IMR-90 (cell line): Measurements from ENCODE around the gene TBX4. TPM values are rescaled to one million over a fixed set of nuclear protein-coding genes. Genes with fewer than 3 reads are reported as not detected.

Experiments
- ATAC-seq: fragments of 200-7000 bp; cut with Tn5 transposase; 2 replicates; pipeline ENCODE4 v1.9.1; 2020; ENCODE audit warnings: low read depth, mild to moderate bottlenecking, moderate library complexity
- BruUV-seq: library from RNA; stranded (reverse); fragments of 400-500 nt; replicated peaks from 2 replicates; lab custom pipeline; 2021; lab: Mats Ljungman, UMichigan
- CTCF ChIA-PET: fragments of 300-600 bp; formaldehyde crosslinking; extraction: SDS; loops from one replicate; lab custom pipeline; 2021; ENCODE audit warnings: antibody characterized with exemption; lab: Yijun Ruan, JAX
- POLR2A ChIA-PET: fragments of 300-600 bp; sonication (Branson Sonifier 250); formaldehyde crosslinking; loops from one replicate; lab custom pipeline; 2022; ENCODE audit warnings: antibody characterized with exemption; ENCODE audit not compliant: unreplicated experiment; lab: Charles Lee
- DNase-seq: peaks from one replicate; pipeline ENCODE4 v3.0.0; 2013
- H2AFZ ChIP-seq: replicated peaks from 2 replicates; pipeline ENCODE3; 2013; ENCODE audit warnings: low read length, mild to moderate bottlenecking; ENCODE audit not compliant: poor library complexity
- H2AK5ac ChIP-seq: 2 replicates; pipeline ENCODE4 v1.6.1; 2013; ENCODE audit warnings: low read depth, low read length, inconsistent platforms
- H2AK9ac ChIP-seq: replicated peaks from 2 replicates; pipeline ENCODE3; 2013; ENCODE audit warnings: mild to moderate bottlenecking, low read depth, low read length, moderate library complexity; ENCODE audit not compliant: poor library complexity
- H2BK120ac ChIP-seq: 2 replicates; pipeline ENCODE4 v1.6.1; 2013; ENCODE audit warnings: low read depth, low read length, inconsistent platforms
- H2BK15ac ChIP-seq: 3 replicates; pipeline ENCODE4 v1.6.1; 2013; ENCODE audit warnings: low read depth, low read length, inconsistent platforms
- H2BK20ac ChIP-seq: 2 replicates; pipeline ENCODE4 v1.6.1; 2013; ENCODE audit warnings: low read depth, mild to moderate bottlenecking, inconsistent platforms, low read length, moderate library complexity
- H2BK5ac ChIP-seq: 2 replicates; pipeline ENCODE4 v1.6.1; 2013; ENCODE audit warnings: mild to moderate bottlenecking, low read depth, low read length, inconsistent platforms; ENCODE audit not compliant: poor library complexity, severe bottlenecking
- H3K14ac ChIP-seq: replicated peaks from 2 replicates; pipeline ENCODE4 v1.6.1; 2013; ENCODE audit warnings: low read depth, low read length, inconsistent platforms
- H3K18ac ChIP-seq: 2 replicates; pipeline ENCODE4 v1.6.1; 2013; ENCODE audit warnings: low read depth, low read length, control low read depth
- H3K23ac ChIP-seq: 2 replicates; pipeline ENCODE4 v1.6.1; 2013; ENCODE audit warnings: low read depth, low read length, inconsistent platforms
- H3K27ac ChIP-seq: 2 replicates; pipeline ENCODE4 v1.5.1; 2013; ENCODE audit warnings: mild to moderate bottlenecking, control low read depth, low read length; ENCODE audit not compliant: insufficient read depth
- H3K27me3 ChIP-seq: 2 replicates; pipeline ENCODE4 v1.6.1; 2013; ENCODE audit warnings: low read length; ENCODE audit not compliant: control insufficient read depth, insufficient read depth
- H3K36me3 ChIP-seq: 2 replicates; pipeline ENCODE4 v1.6.1; 2013; ENCODE audit warnings: low read length, mixed read lengths; ENCODE audit not compliant: control insufficient read depth, insufficient read depth
- H3K4ac ChIP-seq: 2 replicates; pipeline ENCODE4 v1.6.1; 2013; ENCODE audit warnings: low read depth, low read length, inconsistent platforms
- H3K4me1 ChIP-seq: 2 replicates; pipeline ENCODE4 v1.6.1; 2013; ENCODE audit warnings: low read length, mixed read lengths; ENCODE audit not compliant: control insufficient read depth, insufficient read depth
- H3K4me2 ChIP-seq: 2 replicates; pipeline ENCODE4 v1.6.1; 2013; ENCODE audit warnings: low read depth, mild to moderate bottlenecking, control low read depth, low read length, moderate library complexity
- H3K4me3 ChIP-seq: 2 replicates; pipeline ENCODE4 v1.5.1; 2013; ENCODE audit warnings: low read depth, mild to moderate bottlenecking, control low read depth, low read length, moderate library complexity; ENCODE audit not compliant: insufficient read depth
- H3K56ac ChIP-seq: 2 replicates; pipeline ENCODE4 v1.6.1; 2013; ENCODE audit warnings: low read length, inconsistent platforms; ENCODE audit not compliant: insufficient read depth; ENCODE audit errors: extremely low read depth
- H3K79me1 ChIP-seq, 2 experiments: 2 replicates each; pipeline ENCODE4 v1.6.1; 2013; ENCODE audit warnings: low read length in 2 of 2, inconsistent platforms in 1 of 2, low read depth in 1 of 2
- H3K9ac ChIP-seq: 2 replicates; pipeline ENCODE4 v1.6.1; 2013; ENCODE audit warnings: low read depth, low read length, control low read depth
- H3K9me1 ChIP-seq: 2 replicates; pipeline ENCODE4 v1.6.1; 2013; ENCODE audit warnings: low read length, inconsistent platforms; ENCODE audit not compliant: insufficient read depth
- H3K9me3 ChIP-seq: 2 replicates; pipeline ENCODE4 v1.6.1; 2013; ENCODE audit warnings: low read length; ENCODE audit not compliant: control insufficient read depth, insufficient read depth
- H4K20me1 ChIP-seq: 2 replicates; pipeline ENCODE4 v1.6.1; 2013; ENCODE audit warnings: low read length, inconsistent platforms; ENCODE audit not compliant: insufficient read depth
- H4K5ac ChIP-seq: 2 replicates; pipeline ENCODE4 v1.6.1; 2013; ENCODE audit warnings: mild to moderate bottlenecking, low read depth, low read length, control low read depth
- H4K8ac ChIP-seq, 2 experiments: 2 replicates each; pipeline ENCODE4 v1.6.1; 2013; ENCODE audit warnings: low read depth in 2 of 2, low read length in 2 of 2, control low read depth in 1 of 2, inconsistent platforms in 1 of 2
- H4K91ac ChIP-seq: 2 replicates; pipeline ENCODE4 v1.6.1; 2013; ENCODE audit warnings: low read depth, low read length, inconsistent platforms; ENCODE audit not compliant: insufficient read depth
- BHLHE40 ChIP-seq: fragments of 150-350 bp; IDR thresholded peaks from 2 replicates; pipeline ENCODE4 v1.6.1; 2016; ENCODE audit warnings: mild to moderate bottlenecking, low read depth, low read length
- CEBPB ChIP-seq: IDR thresholded peaks from 2 replicates; pipeline ENCODE4 v1.6.1; 2012; ENCODE audit warnings: low read depth, low read length, improper control_type of control experiment
- FOS ChIP-seq: fragments of 150-350 bp; IDR thresholded peaks from 2 replicates; pipeline ENCODE4 v1.6.1; 2016; ENCODE audit warnings: low read depth, low read length
- MAZ ChIP-seq: IDR thresholded peaks from 2 replicates; pipeline ENCODE4 v1.6.1; 2012; ENCODE audit warnings: low read depth, mild to moderate bottlenecking, low read length, improper control_type of control experiment, moderate library complexity, borderline replicate concordance
- NFE2L2 ChIP-seq: fragments of 150-350 bp; IDR thresholded peaks from 2 replicates; pipeline ENCODE4 v1.6.1; 2016; ENCODE audit warnings: low read depth, mild to moderate bottlenecking, low read length
- POLR2A ChIP-seq: IDR thresholded peaks from 2 replicates; pipeline ENCODE4 v1.6.1; 2012; ENCODE audit warnings: mild to moderate bottlenecking, low read depth, low read length
- RAD21 ChIP-seq: IDR thresholded peaks from 2 replicates; pipeline ENCODE4 v1.6.1; 2012; ENCODE audit warnings: low read length, improper control_type of control experiment
- RCOR1 ChIP-seq: IDR thresholded peaks from 2 replicates; pipeline ENCODE4 v1.6.1; 2012; ENCODE audit warnings: mild to moderate bottlenecking, low read length, improper control_type of control experiment; ENCODE audit not compliant: insufficient replicate concordance
- SMC3 ChIP-seq: fragments of 150-350 bp; IDR thresholded peaks from 2 replicates; pipeline ENCODE4 v1.6.1; 2016; ENCODE audit warnings: low read depth, mild to moderate bottlenecking, antibody characterized with exemption, low read length, moderate library complexity
- WGBS, 2 experiments: methylation state at CpG; one replicate each; pipeline versions ENCODE4 v1.1.5 to v1.1.7; 2013; ENCODE audit warnings: missing lambda C conversion rate in 2 of 2; ENCODE audit not compliant: insufficient read length in 1 of 2; ENCODE audit errors: extremely low coverage in 2 of 2; 5-methylcytosine and 5-hydroxymethylcytosine counted together
- dilution Hi-C: fragments of 300-500 bp; cut with HindIII; formaldehyde crosslinking; loops from one replicate; pipeline ENCODE4 v1.14.3; 2018; ENCODE audit warnings: low sequenced_read_pairs; ENCODE audit not compliant: unreplicated experiment
- in situ Hi-C: fragments of 300-500 bp; cut with MboI; formaldehyde crosslinking; loops from 3 replicates; pipeline ENCODE4 v1.14.3; 2019; ENCODE audit warnings: low sequenced_read_pairs, inconsistent platforms, mixed read lengths
- intact Hi-C: fragments of 100-400 bp; cut with micrococcal nuclease; formaldehyde crosslinking; loops from 2 replicates; pipeline ENCODE4 v1.10.0; 2022
- polyA plus RNA-seq, 3 experiments: library from polyadenylated mRNA; depleted of rRNA; stranded (reverse); fragments of >200 nt; gene quantifications; 2 replicates each; pipeline ENCODE4 v1.2.3, GENCODE V29; 2012; ENCODE audit warnings: low replicate concordance in 1 of 3
- total RNA-seq: library from RNA; depleted of rRNA; stranded (reverse); fragments of >200 nt; gene quantifications from 2 replicates; pipeline ENCODE4 v1.2.3, GENCODE V29; 2012
- TF ChIP-seq, protein P1 (sequence below): fragments of 150-350 bp; IDR thresholded peaks from 2 replicates; pipeline ENCODE4 v1.6.1; 2016; ENCODE audit warnings: low read depth, mild to moderate bottlenecking, low read length, moderate library complexity, borderline replicate concordance

Gene TBX4
- total and polyA plus RNA-seq, 2 of the 4 experiments (the other 2 are of a cell fraction): 0.05 TPM; not detected in 1

DNA sequence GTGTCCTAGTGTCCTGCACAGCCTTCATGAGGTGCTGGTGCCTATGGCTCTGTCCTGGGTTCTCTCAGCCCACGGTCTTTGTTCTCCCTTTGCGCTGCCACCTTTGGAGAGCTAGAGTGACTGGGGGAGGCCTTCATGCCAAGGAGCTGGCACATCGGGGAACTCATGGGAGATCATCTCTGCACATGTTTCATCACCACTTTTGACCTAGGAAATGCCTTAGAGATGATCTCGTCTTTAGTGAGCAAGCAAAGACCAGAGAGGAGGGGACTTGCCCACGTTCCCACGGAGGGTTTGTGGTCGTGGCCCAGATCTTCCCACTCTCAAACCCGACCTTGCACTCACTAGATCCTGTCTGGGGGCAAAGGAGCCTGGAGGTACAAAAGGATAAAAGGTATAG, 23.5 kb downstream of the TBX4 start:
- peak overlapping the region; percentile 38; the same call in 1 of the 3 replicates for H2BK15ac ChIP-seq
- POLR2A ChIA-PET: no interaction called here
- H3K18ac ChIP-seq: peak overlapping the region; percentile 14; the same call in 1 of the 2 replicates
- no peaks in the 10 kb centered on the region for H3K9me3 ChIP-seq
- H2AK5ac ChIP-seq: peak overlapping the region; percentile 35
- H3K27me3 ChIP-seq: peaks cover 3% of the 10 kb centered on the region
- H3K4ac ChIP-seq: peak overlapping the region; percentile 32; the same call in 1 of the 2 replicates
- H3K4me1 ChIP-seq: peaks cover 10% of the 10 kb centered on the region
- no peak overlapping the region for H3K56ac ChIP-seq
- in situ Hi-C loops: no loop called here
- no peak overlapping the region for H3K9ac ChIP-seq
- H4K91ac ChIP-seq: peak overlapping the region; percentile 22; the same call in 1 of the 2 replicates
- H4K8ac ChIP-seq: 0 out of 4 replicates have a peak overlapping the region, but pooled peaks of 1 of the 2 experiments have one; percentile 35
- H3K4me3 ChIP-seq: no peak overlapping the region
- H3K14ac ChIP-seq: no peak overlapping the region
- H3K4me2 ChIP-seq: peak overlapping the region; percentile 15; the same call in 1 of the 2 replicates
- DNase-seq: peak; percentile 77
- no peaks in the 10 kb centered on the region for H4K20me1 ChIP-seq
- no peak overlapping the region for H4K5ac ChIP-seq
- H3K36me3 ChIP-seq: no peaks in the 10 kb centered on the region
- intact Hi-C loops: no loop called here
- dilution Hi-C loops: no loop called here
- H3K9me1 ChIP-seq: peaks cover 14% of the 10 kb centered on the region
- no peak overlapping the region for H3K27ac ChIP-seq
- H3K23ac ChIP-seq: peak overlapping the region; percentile 63; the same call in 1 of the 2 replicates
- BruUV-seq: no TSS peak
- H2AFZ ChIP-seq: peak overlapping the region; percentile 47
- H2BK20ac ChIP-seq: peak overlapping the region; percentile 64; the same call in 1 of the 2 replicates
- H2AK9ac ChIP-seq: no peak overlapping the region
- peak overlapping the region; percentile 61; the same call in 1 of the 2 replicates for H2BK120ac ChIP-seq
- 40% methylated on average over 1 of the region's 8 CpGs; no CpG with 5 or more reads in 1 of the 2 experiments for WGBS, 2 experiments
- TF ChIP-seq, protein P1, sequence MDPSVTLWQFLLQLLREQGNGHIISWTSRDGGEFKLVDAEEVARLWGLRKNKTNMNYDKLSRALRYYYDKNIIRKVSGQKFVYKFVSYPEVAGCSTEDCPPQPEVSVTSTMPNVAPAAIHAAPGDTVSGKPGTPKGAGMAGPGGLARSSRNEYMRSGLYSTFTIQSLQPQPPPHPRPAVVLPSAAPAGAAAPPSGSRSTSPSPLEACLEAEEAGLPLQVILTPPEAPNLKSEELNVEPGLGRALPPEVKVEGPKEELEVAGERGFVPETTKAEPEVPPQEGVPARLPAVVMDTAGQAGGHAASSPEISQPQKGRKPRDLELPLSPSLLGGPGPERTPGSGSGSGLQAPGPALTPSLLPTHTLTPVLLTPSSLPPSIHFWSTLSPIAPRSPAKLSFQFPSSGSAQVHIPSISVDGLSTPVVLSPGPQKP: no peak
- TF ChIP-seq FOS: peak; percentile 11; the same call in 1 of the 2 replicates
- peak; percentile 23; the same call in 1 of the 2 replicates for TF ChIP-seq NFE2L2
- peak; percentile 55; the same call in 1 of the 2 replicates for TF ChIP-seq BHLHE40
- TF ChIP-seq MAZ: no peak
- TF ChIP-seq POLR2A: no peak
- TF ChIP-seq RAD21: no peak
- TF ChIP-seq CEBPB: peak; percentile 65; the same call in 1 of the 2 replicates
- no peak for TF ChIP-seq SMC3
- TF ChIP-seq RCOR1: no peak
- no peaks in the 10 kb centered on the region for H3K79me1 ChIP-seq
- peak; percentile 79 for ATAC-seq
- CTCF ChIA-PET: no interaction called here
- H2BK5ac ChIP-seq: no peak overlapping the region
